Adrenal gland (tissue), 19 donors: ENCODE data around the gene MISFA. TPM values are rescaled to one million over a fixed set of nuclear protein-coding genes. Genes with fewer than 3 reads are reported as not detected.

ENCODE experiments used
- DNase-seq, 7 donors: peaks; one replicate each; pipeline ENCODE4 v3.0.0-alpha.2; 2019 to 2020
- H3K27ac ChIP-seq, 5 donors: fragments of 200-600 bp; sonication (generic) in 4 of 5; 1 replicate in 3 of 5; 2 replicates in 2 of 5; pipeline versions ENCODE4 v1.5.1 to v1.8.0; 2016 to 2020; ENCODE audit warnings: mild to moderate bottlenecking in 1 of 5
- H3K27me3 ChIP-seq: fragments of 200-600 bp; 2 replicates; pipeline ENCODE4 v1.8.0; 2021
- H3K36me3 ChIP-seq, 2 donors: fragments of 200-600 bp; replicated peaks in 1 of 2; 1 replicate in 1 of 2; 2 replicates in 1 of 2; pipeline versions ENCODE4 v1.5.1 to v1.8.0; 2018 to 2022
- H3K4me1 ChIP-seq, 2 donors: fragments of 200-600 bp; replicated peaks in 1 of 2; 1 replicate in 1 of 2; 2 replicates in 1 of 2; pipeline versions ENCODE4 v1.5.1 to v1.8.0; 2018 to 2021
- H3K4me3 ChIP-seq, 4 donors: fragments of 200-600 bp; sonication (generic) in 3 of 4; one replicate each; pipeline ENCODE4 v1.5.1; 2016 to 2018
- H3K9me3 ChIP-seq, 3 donors: fragments of 200-600 bp; sonication (generic) in 1 of 3; replicated peaks in 1 of 3; 1 replicate in 2 of 3; 2 replicates in 1 of 3; pipeline versions ENCODE4 v1.5.1 to v1.8.0; 2016 to 2021
- POLR2A ChIP-seq, 2 donors: fragments of 450-650 bp; IDR thresholded peaks; one replicate each; pipeline ENCODE4 v1.6.1; 2017; ENCODE audit warnings: antibody characterized with exemption in 2 of 2, mild to moderate bottlenecking in 2 of 2, moderate library complexity in 1 of 2
- WGBS, 4 donors: extraction: QIAGEN DNeasy Blood & Tissue Kit in 2 of 4; methylation state at CpG; one replicate each; pipeline versions ENCODE4 v1.1.5 to v1.1.7; 2013 to 2017; 5-methylcytosine and 5-hydroxymethylcytosine counted together
- intact Hi-C, 2 donors: fragments of 100-400 bp; cut with DNase I; formaldehyde crosslinking; loops; one replicate each; pipeline versions ENCODE4 v1.14.1 to v1.15.0; 2022 to 2023
- long read RNA-seq, 10 donors: library from polyadenylated mRNA in 3 of 10; unstranded in 2 of 10; stranded (forward) in 1 of 10; transcript quantifications; one replicate each; pipeline ENCODE4 v2.0.0 and lab custom pipeline, GENCODE V29; 2021 to 2026
- polyA plus RNA-seq, 3 donors: library from polyadenylated mRNA; stranded (reverse); fragments of 200-250 nt in 2 of 3; fragments of 350-450 nt in 1 of 3; fragmentation: Illumina TruSeq in 1 of 3; extraction: RNeasy Lipid Tissue Mini Kit (QIAGEN cat#74804) in 1 of 3; gene quantifications; one replicate each; pipeline ENCODE4 v1.2.3, GENCODE V29; 2013 to 2014
- total RNA-seq, 9 donors: library from RNA; depleted of rRNA in 4 of 9; stranded (reverse); fragments of >200 nt in 4 of 9; fragments of 120-200 nt in 1 of 9; fragmentation: NEBNext Ultra II Directional in 1 of 9; extraction: Animal tissue kit (Norgen Biotek cat#: 25700) in 1 of 9; gene quantifications; one replicate each; pipeline versions ENCODE4 v1.1.0 to v1.2.4, GENCODE V29; 2013 to 2023
- TF ChIP-seq, protein P1 (sequence below), 6 experiments: fragments of 450-650 bp in 4 of 6; fragments of 200-600 bp in 2 of 6; sonication (generic) in 1 of 6; IDR thresholded peaks; 1 replicate in 5 of 6; 2 replicates in 1 of 6; pipeline versions ENCODE4 v1.5.1 to v1.8.0; 2016 to 2021; ENCODE audit warnings: antibody characterized with exemption in 6 of 6, mild to moderate bottlenecking in 2 of 6, moderate library complexity in 1 of 6
- donor health status: healthy with polysubstance abuse.
- donor health status: Bipolar disorder and iron deficiency.
- donor health status: DM: yes; HTN: yes; CAD: no.
- donor health status: DM: no; HTN: no; CAD: no.
- donor health status: DM: no; HTN: no; CAD: no.
- donor health status: DM: yes; HTN: yes; CAD: no.

Gene MISFA
- total RNA-seq (10 to 100 TPM in 2 of 9 donors, 1 to 10 TPM in 4, under 1 TPM in 1, not detected in 2; 0.55 to 17.3 (median 3.7) TPM), polyA plus RNA-seq (1 to 10 TPM; 1.8 to 8.7 (median 3.7) TPM)
- long read RNA-seq, donor 1, partial matches to known transcripts, result 22 of 23 reads
- long read RNA-seq, donor 1, other reads (novel, unspliced or antisense), result 0 of 23 reads
- long read RNA-seq, donor 2, partial matches to known transcripts, result 0 of 11 reads
- long read RNA-seq, donor 2, other reads (novel, unspliced or antisense), result 10 of 11 reads
- long read RNA-seq, donor 3, result 0 reads
- long read RNA-seq, donor 4, partial matches to known transcripts, result 0 of 7 reads
- long read RNA-seq, donor 4, other reads (novel, unspliced or antisense), result 7 of 7 reads
- long read RNA-seq, donor 5, partial matches to known transcripts, result 0 of 3 reads
- long read RNA-seq, donor 5, other reads (novel, unspliced or antisense), result 3 of 3 reads
- long read RNA-seq, donor 6, partial matches to known transcripts, result 0 of 4 reads
- long read RNA-seq, donor 6, other reads (novel, unspliced or antisense), result 4 of 4 reads
- long read RNA-seq, donor 7, result 0 reads
- long read RNA-seq, donor 8, partial matches to known transcripts, result 0 of 5 reads
- long read RNA-seq, donor 8, other reads (novel, unspliced or antisense), result 5 of 5 reads
- long read RNA-seq, donor 9, partial matches to known transcripts, result 11 of 20 reads
- long read RNA-seq, donor 9, other reads (novel, unspliced or antisense), result 8 of 20 reads
- long read RNA-seq, donor 10, partial matches to known transcripts, result 20 of 20 reads
- long read RNA-seq, donor 10, other reads (novel, unspliced or antisense), result 0 of 20 reads

DNA sequence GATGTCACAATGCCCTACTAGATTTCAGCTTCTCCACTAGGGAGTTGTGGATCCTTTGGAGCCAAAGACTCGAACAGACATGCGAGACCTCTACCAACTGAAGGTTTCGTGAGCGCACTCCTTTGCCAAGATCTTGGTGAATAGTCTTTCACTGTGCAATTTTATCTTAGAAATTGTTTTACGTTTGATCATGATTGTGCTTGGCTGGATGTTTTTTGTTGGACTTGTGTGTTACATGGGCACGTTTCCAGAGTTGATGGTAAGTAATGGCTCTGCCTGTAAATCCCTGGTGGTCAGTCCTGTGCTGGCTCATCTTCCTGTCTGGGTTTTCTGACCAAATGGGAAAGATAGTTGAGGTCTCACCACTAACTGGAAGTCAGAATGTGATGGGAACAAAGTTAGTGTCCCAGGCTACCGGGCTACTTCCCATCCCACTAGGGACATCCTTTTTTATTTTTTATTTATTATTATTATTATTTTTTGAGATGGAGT lies at the start of gene MISFA:
Gene MISFA (plus strand): TSS at position 51 of the 492 bp plus-strand sequence. CDS start 140 bp downstream, at position 191.
- Histone ChIP-seq H3K9me3 (no peaks in the 10 kb centered on the region), H3K4me1 (no peaks in the 10 kb centered on the region), H3K4me3 (no peak within 1 kb of the TSS), H3K27ac (no peak within 1 kb of the TSS), H3K36me3 (peaks cover 0 to 4% of the 10 kb centered on the region in 2 donors), H3K27me3 (no peaks in the 10 kb centered on the region)
- intact Hi-C loops, result no loop called here
- TF ChIP-seq, protein P1, sequence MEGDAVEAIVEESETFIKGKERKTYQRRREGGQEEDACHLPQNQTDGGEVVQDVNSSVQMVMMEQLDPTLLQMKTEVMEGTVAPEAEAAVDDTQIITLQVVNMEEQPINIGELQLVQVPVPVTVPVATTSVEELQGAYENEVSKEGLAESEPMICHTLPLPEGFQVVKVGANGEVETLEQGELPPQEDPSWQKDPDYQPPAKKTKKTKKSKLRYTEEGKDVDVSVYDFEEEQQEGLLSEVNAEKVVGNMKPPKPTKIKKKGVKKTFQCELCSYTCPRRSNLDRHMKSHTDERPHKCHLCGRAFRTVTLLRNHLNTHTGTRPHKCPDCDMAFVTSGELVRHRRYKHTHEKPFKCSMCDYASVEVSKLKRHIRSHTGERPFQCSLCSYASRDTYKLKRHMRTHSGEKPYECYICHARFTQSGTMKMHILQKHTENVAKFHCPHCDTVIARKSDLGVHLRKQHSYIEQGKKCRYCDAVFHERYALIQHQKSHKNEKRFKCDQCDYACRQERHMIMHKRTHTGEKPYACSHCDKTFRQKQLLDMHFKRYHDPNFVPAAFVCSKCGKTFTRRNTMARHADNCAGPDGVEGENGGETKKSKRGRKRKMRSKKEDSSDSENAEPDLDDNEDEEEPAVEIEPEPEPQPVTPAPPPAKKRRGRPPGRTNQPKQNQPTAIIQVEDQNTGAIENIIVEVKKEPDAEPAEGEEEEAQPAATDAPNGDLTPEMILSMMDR (IDR thresholded peaks at IDR 0.05), result no peak
- no peak for TF ChIP-seq POLR2A (IDR thresholded peaks at IDR 0.05)
- 90 to 93% (median 92%) methylated on average over 7 of the region's 7 CpGs for WGBS, 4 donors
- no peak for DNase-seq

DNA sequence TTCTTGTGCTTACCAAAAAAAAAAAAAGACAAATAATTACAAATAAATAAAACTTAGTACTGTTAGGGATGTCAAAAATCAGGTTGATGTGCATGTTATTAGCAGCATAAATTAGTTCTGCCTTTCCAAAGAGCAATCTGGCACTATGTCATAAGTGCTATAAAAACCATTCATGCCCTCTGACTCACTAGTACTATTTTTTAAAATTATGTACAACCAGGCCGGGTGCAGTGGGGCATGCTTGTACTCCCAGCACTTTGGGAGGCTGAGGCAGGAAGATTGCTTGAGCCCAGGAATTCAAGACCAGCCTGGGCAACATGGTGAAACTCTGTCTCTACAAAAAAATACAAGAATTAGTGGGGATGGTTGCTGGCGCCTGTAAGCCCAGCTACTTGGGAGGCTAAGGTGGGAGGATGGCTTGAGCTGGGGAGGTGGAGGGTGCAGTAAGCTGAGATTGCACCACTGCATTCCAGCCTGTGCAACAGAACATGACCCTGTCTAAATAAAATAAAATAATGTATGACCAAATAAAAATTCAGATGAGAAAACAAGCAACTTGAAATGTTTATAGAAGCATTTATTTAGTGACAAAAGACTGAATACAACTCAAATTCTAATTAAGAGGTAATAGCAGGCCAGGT lies 36.4 kb upstream of the MISFA start:
- no peak overlapping the region for H3K27ac ChIP-seq
- peaks cover 0 to 46% of the 10 kb centered on the region in 2 donors for H3K36me3 ChIP-seq
- no peaks in the 10 kb centered on the region for H3K9me3 ChIP-seq

DNA sequence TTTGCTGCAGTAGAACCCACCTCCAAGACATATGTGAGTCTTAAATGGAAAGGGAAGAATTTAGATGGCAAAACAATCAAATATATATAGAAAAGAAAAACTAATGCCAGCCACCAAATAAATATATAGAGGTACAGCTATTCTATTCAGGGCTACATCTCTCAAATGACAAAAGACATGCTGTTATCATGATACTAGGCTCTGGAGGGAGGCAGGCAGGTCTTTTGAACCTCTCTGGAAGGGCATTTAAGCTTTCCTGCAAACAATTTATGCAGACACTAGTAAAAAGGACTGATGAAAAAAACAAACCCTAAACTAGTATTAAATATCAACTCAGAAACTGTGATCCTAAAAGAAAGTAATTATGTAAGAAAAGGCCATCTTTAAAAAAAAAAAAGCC lies 35.4 kb upstream of the MISFA start:
- peaks cover 0 to 45% of the 10 kb centered on the region in 2 donors for H3K36me3 ChIP-seq
- TF ChIP-seq POLR2A (IDR thresholded peaks at IDR 0.05), result no peak
- TF ChIP-seq, protein P1 (IDR thresholded peaks at IDR 0.05), result no peak
- H3K27ac ChIP-seq, result no peak overlapping the region
- H3K4me3 ChIP-seq, result no peak overlapping the region
- intact Hi-C loops, result no loop called here
- DNase-seq, result no peak
- no peaks in the 10 kb centered on the region for H3K27me3 ChIP-seq
- no peaks in the 10 kb centered on the region for H3K4me1 ChIP-seq
- no peaks in the 10 kb centered on the region for H3K9me3 ChIP-seq

More for the DNA sequence above, 36.4 kb upstream of the MISFA start:
- H3K4me1 ChIP-seq, result no peaks in the 10 kb centered on the region
- no peak overlapping the region for H3K4me3 ChIP-seq
- WGBS, 4 donors, result 87 to 96% (median 91%) methylated on average over 2 of the region's 2 CpGs
- TF ChIP-seq, protein P1 (IDR thresholded peaks at IDR 0.05), result no peak
- TF ChIP-seq POLR2A (IDR thresholded peaks at IDR 0.05), result no peak
- intact Hi-C loops, result no loop called here
- H3K27me3 ChIP-seq, result no peaks in the 10 kb centered on the region
- DNase-seq, result no peak

DNA sequence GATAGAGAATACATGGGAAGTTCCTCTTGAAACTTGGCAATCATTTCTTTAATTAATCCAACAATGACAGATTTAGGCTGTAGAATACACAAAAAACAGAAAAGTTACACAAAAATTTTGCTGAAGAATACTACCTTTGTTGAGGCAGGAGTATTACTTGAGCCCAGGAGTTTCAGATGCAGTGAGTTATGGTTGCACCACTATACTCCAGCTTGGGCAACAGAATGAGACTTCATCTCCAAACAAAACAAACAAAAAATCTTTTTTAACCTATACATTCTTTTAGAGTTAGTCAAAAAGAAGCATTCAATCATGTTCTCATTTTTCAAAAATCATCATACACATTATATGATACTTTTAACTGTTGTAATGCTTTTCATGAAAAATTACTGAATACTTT lies 33.2 kb upstream of the MISFA start:
- Histone ChIP-seq H3K36me3 (peaks cover 0 to 43% of the 10 kb centered on the region in 2 donors), H3K27ac (no peak overlapping the region), H3K4me1 (no peaks in the 10 kb centered on the region), H3K9me3 (no peaks in the 10 kb centered on the region), H3K4me3 (no peak overlapping the region), H3K27me3 (no peaks in the 10 kb centered on the region)
- DNase-seq, result no peak
- intact Hi-C loops, result no loop called here
- TF ChIP-seq POLR2A (IDR thresholded peaks at IDR 0.05), result no peak
- TF ChIP-seq, protein P1 (IDR thresholded peaks at IDR 0.05), result no peak
